ENCODE data around the gene TWIST2.

Gene TWIST2

DNA sequence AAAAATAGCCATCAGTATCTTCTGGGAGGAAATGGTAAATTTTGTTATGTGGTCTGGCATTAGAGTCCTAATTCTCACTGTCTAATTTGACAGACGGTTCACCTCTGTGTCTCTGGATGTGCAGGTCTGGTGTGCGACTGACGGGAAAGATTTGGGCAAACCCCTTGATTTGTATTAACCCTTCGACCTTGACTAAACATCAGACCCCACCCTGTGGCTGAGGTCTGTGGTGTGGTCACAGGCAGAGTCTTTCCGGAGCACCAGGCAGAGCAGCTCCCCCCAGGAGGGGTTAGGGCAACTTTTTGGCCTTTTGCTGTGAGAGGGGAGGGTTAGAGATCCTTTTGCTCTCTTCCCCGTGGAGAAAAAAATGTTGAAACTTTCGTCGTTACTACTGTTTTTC, 6.4 kb downstream of the TWIST2 start:
- Mint-ChIP-seq H3K9me3 (no peaks in the 10 kb centered on the region), H3K27ac (peak overlapping the region in 1 of 3 experiments; percentile 1), H3K4me1 (peaks cover 25% of the 10 kb centered on the region), H3K36me3 (ENCODE audit: low read depth) (peaks cover 15% of the 10 kb centered on the region), H3K4me3 (no peak overlapping the region), H3K27me3 (ENCODE audit: low read depth) (peaks cover 78% of the 10 kb centered on the region)
- no peak for TF ChIP-seq CTCF (IDR thresholded peaks at IDR 0.05; ENCODE audit: unreplicated experiment in 3 of 3)

DNA sequence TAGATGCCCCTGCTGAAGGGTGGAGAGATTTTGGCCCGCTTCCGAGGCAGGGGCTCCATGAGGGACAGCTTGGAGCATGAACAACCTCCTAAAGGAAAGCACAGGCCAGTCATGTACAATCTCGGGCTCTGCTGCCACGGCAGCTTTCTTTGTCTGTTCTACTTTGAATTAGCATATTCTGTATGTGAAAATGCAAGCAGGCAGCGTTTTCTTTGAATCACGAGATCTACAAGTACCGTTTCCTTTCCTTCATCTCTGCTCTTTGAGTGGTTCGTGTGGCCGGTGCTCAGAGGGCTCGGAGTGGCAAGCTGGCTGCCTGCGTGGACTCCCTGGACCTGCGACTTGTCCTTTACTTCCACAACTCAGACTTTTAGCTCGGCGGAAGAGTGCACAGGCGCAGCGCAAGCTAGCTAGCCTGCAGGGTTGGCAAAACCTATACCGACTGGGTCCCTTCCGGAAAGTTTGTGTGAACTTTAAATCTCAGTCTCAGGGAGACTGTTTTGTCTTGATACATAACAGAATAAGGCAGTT, 6.9 kb downstream of the TWIST2 start:
- no peak overlapping the region for H3K27ac Mint-ChIP-seq
- H3K27me3 Mint-ChIP-seq (ENCODE audit: low read depth) = peaks cover 81% of the 10 kb centered on the region
- no peaks in the 10 kb centered on the region for H3K9me3 Mint-ChIP-seq
- H3K4me1 Mint-ChIP-seq = peaks cover 25% of the 10 kb centered on the region
- peaks cover 15% of the 10 kb centered on the region for H3K36me3 Mint-ChIP-seq (ENCODE audit: low read depth)
- H3K4me3 Mint-ChIP-seq = no peak overlapping the region
- no peak for TF ChIP-seq CTCF (IDR thresholded peaks at IDR 0.05; ENCODE audit: unreplicated experiment in 3 of 3)

DNA sequence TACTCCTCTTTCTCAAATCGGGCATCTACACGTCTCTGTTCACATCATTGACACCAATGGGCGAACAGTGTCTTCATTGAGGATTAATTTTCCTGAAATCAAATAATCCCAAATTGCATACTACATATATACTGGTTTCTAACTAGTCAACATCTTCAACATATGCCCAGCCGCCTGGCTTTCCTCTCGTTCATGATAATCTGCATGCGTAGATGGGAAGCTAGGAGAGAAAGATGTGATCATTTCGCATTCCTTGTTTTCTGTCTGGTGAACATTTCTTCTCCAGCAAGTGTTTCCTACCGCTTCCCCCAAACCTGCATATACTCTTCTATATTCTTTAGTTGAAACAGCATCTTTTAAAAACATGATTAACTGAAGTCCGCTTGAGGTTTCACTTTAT, 7.4 kb downstream of the TWIST2 start:
- Mint-ChIP-seq H3K36me3 (ENCODE audit: low read depth) (peaks cover 15% of the 10 kb centered on the region), H3K4me1 (peaks cover 25% of the 10 kb centered on the region), H3K27ac (no peak overlapping the region), H3K9me3 (no peaks in the 10 kb centered on the region), H3K4me3 (no peak overlapping the region), H3K27me3 (ENCODE audit: low read depth) (peaks cover 76% of the 10 kb centered on the region)
- no peak for TF ChIP-seq CTCF (IDR thresholded peaks at IDR 0.05; ENCODE audit: unreplicated experiment in 3 of 3)

DNA sequence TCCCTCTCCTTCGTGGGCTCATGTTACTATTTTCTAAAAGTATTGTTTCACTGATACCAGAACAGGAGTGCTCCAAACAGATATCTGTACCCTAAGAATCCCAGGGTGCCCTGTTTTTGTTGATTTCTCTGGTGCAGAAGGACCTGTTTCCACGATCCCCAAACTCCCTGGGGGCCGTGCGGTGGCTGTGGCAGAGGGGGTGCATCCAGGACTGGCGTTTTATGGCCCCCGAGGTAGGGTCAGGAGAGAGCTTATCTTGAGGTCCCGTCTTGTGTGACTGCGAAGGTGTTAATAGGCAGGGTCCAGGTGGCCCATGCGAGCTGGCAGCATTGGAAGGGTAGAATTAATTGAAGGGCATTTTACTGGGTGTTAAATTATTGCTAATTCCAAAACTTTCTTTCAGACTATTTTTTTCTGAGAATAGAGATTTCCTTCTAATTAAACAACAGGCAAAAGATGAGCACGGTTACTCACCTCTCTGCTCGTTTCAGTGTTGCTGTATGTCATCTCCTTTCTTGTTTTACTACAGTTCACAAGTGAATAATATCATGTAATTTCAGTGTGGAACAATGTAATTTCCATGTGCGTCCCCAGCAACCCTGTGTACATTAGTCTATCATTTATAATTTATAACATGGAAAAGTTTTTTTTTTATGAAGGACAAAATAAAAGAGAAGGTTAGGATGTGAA, 8.2 kb downstream of the TWIST2 start:
- Mint-ChIP-seq H3K27ac (no peak overlapping the region), H3K27me3 (ENCODE audit: low read depth) (peaks cover 71% of the 10 kb centered on the region), H3K4me1 (peaks cover 25% of the 10 kb centered on the region), H3K9me3 (no peaks in the 10 kb centered on the region), H3K36me3 (ENCODE audit: low read depth) (peaks cover 15% of the 10 kb centered on the region), H3K4me3 (no peak overlapping the region)
- TF ChIP-seq CTCF (IDR thresholded peaks at IDR 0.05; ENCODE audit: unreplicated experiment in 3 of 3) = no peak

DNA sequence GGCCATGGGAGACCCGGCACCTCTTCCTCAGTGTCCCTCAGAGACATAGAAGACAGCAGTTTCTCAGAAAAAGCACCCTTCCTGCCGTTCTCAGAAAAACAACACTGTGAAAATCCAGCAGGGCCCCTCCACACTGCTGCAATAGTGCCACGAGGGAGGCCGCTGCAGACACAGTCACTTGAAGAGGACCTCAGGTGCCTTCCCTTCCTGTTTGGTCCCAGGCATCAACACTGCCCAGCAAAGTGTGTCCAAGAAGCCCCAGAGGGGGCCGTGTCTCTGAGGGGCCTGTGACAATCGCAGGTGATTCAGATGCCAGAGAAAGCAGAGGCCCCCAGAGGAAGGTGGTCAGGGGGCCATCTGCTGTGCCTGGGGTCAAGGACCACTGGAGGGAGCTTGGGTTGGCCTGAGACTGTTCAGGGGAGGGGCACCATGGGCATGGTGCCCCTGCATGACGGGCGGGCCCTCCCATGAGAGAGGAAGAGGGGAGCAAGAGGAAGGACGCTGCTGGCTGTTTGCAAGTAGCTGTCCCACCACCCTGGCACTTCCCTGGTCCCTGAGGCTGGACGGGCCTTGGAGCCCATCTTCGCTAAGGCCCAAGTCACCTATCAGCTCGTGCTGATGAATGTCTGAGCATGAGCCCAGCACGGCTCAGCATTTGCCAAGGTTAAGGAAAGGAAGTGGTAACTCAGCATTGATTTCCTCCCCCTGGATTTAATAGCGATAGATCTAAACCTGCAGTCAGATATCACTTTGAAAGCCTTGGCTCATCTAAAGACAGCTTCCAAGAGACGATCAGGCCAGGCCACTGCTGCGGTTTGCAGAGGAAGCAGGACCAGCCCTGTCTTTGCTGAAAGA, 9.1 kb downstream of the TWIST2 start:
- H3K36me3 Mint-ChIP-seq (ENCODE audit: low read depth) = peaks cover 15% of the 10 kb centered on the region
- TF ChIP-seq CTCF (IDR thresholded peaks at IDR 0.05; ENCODE audit: unreplicated experiment in 3 of 3) = no peak
- no peak overlapping the region for H3K4me3 Mint-ChIP-seq
- peaks cover 30% of the 10 kb centered on the region for H3K4me1 Mint-ChIP-seq
- H3K27me3 Mint-ChIP-seq (ENCODE audit: low read depth) = peaks cover 70% of the 10 kb centered on the region
- no peak overlapping the region for H3K27ac Mint-ChIP-seq
- H3K9me3 Mint-ChIP-seq = no peaks in the 10 kb centered on the region
